B cell (primary cell): ENCODE data around the gene ARHGAP15. TPM values are rescaled to one million over a fixed set of nuclear protein-coding genes. Genes with fewer than 3 reads are reported as not detected.

Experiments
- ATAC-seq: fragments of 200-7000 bp; cut with Tn5 transposase; one replicate; pipeline ENCODE4 v1.10.0; 2021; ENCODE audit warnings: low read depth, mild to moderate bottlenecking, moderate number of reproducible peaks, moderate library complexity
- CTCF ChIA-PET: fragments of 350-600 bp; sonication (Branson Sonifier 250); formaldehyde crosslinking; loops from one replicate; lab custom pipeline; 2021; ENCODE audit warnings: antibody characterized with exemption, inconsistent platforms; lab: Charles Lee
- POLR2A ChIA-PET: fragments of 350-600 bp; sonication (Branson Sonifier 250); formaldehyde crosslinking; loops from one replicate; lab custom pipeline; 2021; ENCODE audit warnings: antibody characterized with exemption; lab: Charles Lee
- DNase-seq: peaks from one replicate; pipeline ENCODE4 v3.0.0; 2013
- H2AFZ ChIP-seq: 2 replicates; pipeline ENCODE4 v1.6.1; 2012; ENCODE audit warnings: mild to moderate bottlenecking, low read depth, low read length; ENCODE audit not compliant: insufficient read depth, poor library complexity, severe bottlenecking
- H3K27ac ChIP-seq, 2 donors: 1 replicate in 1 of 2; 2 replicates in 1 of 2; pipeline ENCODE4 v1.5.1; 2012 to 2013; ENCODE audit warnings: low read length in 2 of 2, mild to moderate bottlenecking in 2 of 2, moderate library complexity in 1 of 2
- H3K27me3 ChIP-seq, 4 experiments: fragments of 200-600 bp in 1 of 4; sonication (generic) in 1 of 4; replicated peaks in 1 of 4; 1 replicate in 2 of 4; 2 replicates in 2 of 4; pipeline versions ENCODE4 v1.6.1 to v1.7.0; 2013 to 2016; ENCODE audit warnings: low read length in 3 of 4, mild to moderate bottlenecking in 2 of 4, mixed read lengths in 1 of 4, moderate library complexity in 1 of 4; ENCODE audit not compliant: insufficient read depth in 4 of 4, control insufficient read depth in 3 of 4; ENCODE audit errors: control extremely low read depth in 1 of 4
- H3K36me3 ChIP-seq, 2 experiments: replicated peaks in 1 of 2; 1 replicate in 1 of 2; 2 replicates in 1 of 2; pipeline versions ENCODE4 v1.6.1 to v1.7.1; 2013; ENCODE audit warnings: low read length in 1 of 2; ENCODE audit not compliant: insufficient read depth in 2 of 2, control insufficient read depth in 1 of 2; ENCODE audit errors: control extremely low read depth in 1 of 2, extremely low read depth in 1 of 2
- H3K4me1 ChIP-seq, 2 donors: fragments of 200-600 bp in 1 of 2; sonication (generic) in 1 of 2; 1 replicate in 1 of 2; 2 replicates in 1 of 2; pipeline versions ENCODE4 v1.5.1 to v1.6.1; 2013 to 2017; ENCODE audit warnings: low read length in 2 of 2; ENCODE audit not compliant: control insufficient read depth in 2 of 2, insufficient read depth in 2 of 2
- H3K4me2 ChIP-seq: replicated peaks from 2 replicates; pipeline ENCODE3; 2012; ENCODE audit warnings: mild to moderate bottlenecking, low read depth, low read length; ENCODE audit not compliant: poor library complexity, severe bottlenecking
- H3K4me3 ChIP-seq, 5 experiments: fragments of 200-600 bp in 1 of 5; sonication (generic) in 1 of 5; 1 replicate in 3 of 5; 2 replicates in 2 of 5; pipeline versions ENCODE4 v1.5.1 to v1.7.0; 2011 to 2016; ENCODE audit warnings: low read length in 4 of 5, mild to moderate bottlenecking in 4 of 5, low read depth in 2 of 5, control low read depth in 1 of 5, moderate library complexity in 1 of 5; ENCODE audit not compliant: insufficient read depth in 1 of 5; ENCODE audit errors: control extremely low read depth in 1 of 5, extremely low read depth in 1 of 5
- H3K79me2 ChIP-seq: fragments of 200-600 bp; sonication (generic); one replicate; pipeline ENCODE4 v1.6.0; 2016; ENCODE audit warnings: low read length; ENCODE audit not compliant: control insufficient read depth, insufficient read depth
- H3K9ac ChIP-seq: fragments of 200-600 bp; sonication (generic); 2 replicates; pipeline ENCODE4 v1.6.1; 2017; ENCODE audit warnings: mild to moderate bottlenecking, low read length, moderate library complexity
- H3K9me3 ChIP-seq, 3 donors: one replicate each; pipeline versions ENCODE4 v1.6.1 to v1.7.1; 2013; ENCODE audit warnings: low read length in 2 of 3; ENCODE audit not compliant: control insufficient read depth in 2 of 3, insufficient read depth in 1 of 3; ENCODE audit errors: control extremely low read depth in 1 of 3
- H4K20me1 ChIP-seq: 2 replicates; pipeline ENCODE4 v1.6.0; 2012; ENCODE audit warnings: mild to moderate bottlenecking, low read length; ENCODE audit not compliant: insufficient read depth, control insufficient read depth, poor library complexity, severe bottlenecking
- H3K27ac Mint-ChIP-seq: one replicate; pipeline ENCODE4 v1.8.0; 2021; ENCODE audit warnings: mixed read lengths
- H3K27me3 Mint-ChIP-seq: one replicate; pipeline ENCODE4 v1.8.0; 2021; ENCODE audit warnings: mixed read lengths
- H3K4me1 Mint-ChIP-seq: one replicate; pipeline ENCODE4 v1.8.0; 2021; ENCODE audit warnings: mixed read lengths
- H3K4me3 Mint-ChIP-seq: one replicate; pipeline ENCODE4 v1.8.0; 2021; ENCODE audit warnings: mixed read lengths
- H3K9me3 Mint-ChIP-seq: one replicate; pipeline ENCODE4 v1.8.0; 2022; ENCODE audit warnings: mixed read lengths; ENCODE audit not compliant: insufficient read depth
- EZH2 ChIP-seq: IDR thresholded peaks from 2 replicates; pipeline ENCODE4 v1.6.1; 2012; ENCODE audit warnings: borderline replicate concordance, low read depth, mild to moderate bottlenecking, moderate library complexity, low read length; ENCODE audit not compliant: insufficient read depth, poor library complexity, severe bottlenecking
- WGBS: methylation state at CpG from one replicate; pipeline ENCODE4 v1.1.5; 2013; ENCODE audit warnings: missing lambda C conversion rate; ENCODE audit not compliant: insufficient coverage; 5-methylcytosine and 5-hydroxymethylcytosine counted together
- intact Hi-C: fragments of 100-400 bp; cut with micrococcal nuclease; formaldehyde crosslinking; loops from one replicate; pipeline ENCODE4 v1.10.0; 2022
- polyA plus RNA-seq: library from polyadenylated mRNA; depleted of rRNA; stranded (reverse); fragments of >200 nt; gene quantifications from 2 replicates; pipeline ENCODE4 v1.2.3, GENCODE V29; 2012
- total RNA-seq, 2 donors: library from RNA; stranded (reverse); fragments of 120-200 nt in 1 of 2; gene quantifications; 1 replicate in 1 of 2; 2 replicates in 1 of 2; pipeline versions ENCODE4 v1.2.3 to v1.2.4, GENCODE V29; 2013 to 2022
- TF ChIP-seq, protein P1 (sequence below): fragments of 200-600 bp; IDR thresholded peaks from one replicate; pipeline ENCODE4 v1.8.0; 2022; ENCODE audit warnings: antibody characterized with exemption, mild to moderate bottlenecking

The ARHGAP15 gene
- total and polyA plus RNA-seq, 2 donors (not counting 1 experiment from before 2014, with no cell fraction given), result 58.6 to 187 TPM

DNA sequence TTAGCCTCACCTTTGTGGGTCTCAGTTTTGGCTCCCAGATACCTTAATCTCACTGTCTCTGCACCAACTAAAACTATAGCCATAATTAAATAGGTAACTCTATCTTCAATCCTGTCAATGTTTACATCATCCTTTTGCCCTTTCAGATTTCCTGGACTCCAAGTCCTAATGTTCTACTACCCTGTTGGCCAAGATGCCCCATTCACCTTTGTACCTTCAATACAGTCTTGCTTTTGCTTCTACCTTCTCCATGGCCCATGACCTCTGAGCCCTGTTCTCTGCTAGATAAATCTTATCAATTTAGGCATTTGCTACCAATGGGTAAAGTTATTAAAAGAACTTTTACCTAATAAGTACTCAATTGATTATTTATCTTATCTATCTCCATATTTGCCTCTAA is 635.5 kb downstream of the ARHGAP15 start:
- no peaks in the 10 kb centered on the region for H3K27me3 ChIP-seq
- ATAC-seq, result no peak
- H3K4me3 Mint-ChIP-seq, result no peak overlapping the region
- no peak overlapping the region for H3K27ac Mint-ChIP-seq
- no peak overlapping the region for H2AFZ ChIP-seq
- H3K36me3 ChIP-seq, result peaks cover 1 to 30% of the 10 kb centered on the region in 2 experiments
- TF ChIP-seq EZH2, result no peak
- TF ChIP-seq, protein P1, sequence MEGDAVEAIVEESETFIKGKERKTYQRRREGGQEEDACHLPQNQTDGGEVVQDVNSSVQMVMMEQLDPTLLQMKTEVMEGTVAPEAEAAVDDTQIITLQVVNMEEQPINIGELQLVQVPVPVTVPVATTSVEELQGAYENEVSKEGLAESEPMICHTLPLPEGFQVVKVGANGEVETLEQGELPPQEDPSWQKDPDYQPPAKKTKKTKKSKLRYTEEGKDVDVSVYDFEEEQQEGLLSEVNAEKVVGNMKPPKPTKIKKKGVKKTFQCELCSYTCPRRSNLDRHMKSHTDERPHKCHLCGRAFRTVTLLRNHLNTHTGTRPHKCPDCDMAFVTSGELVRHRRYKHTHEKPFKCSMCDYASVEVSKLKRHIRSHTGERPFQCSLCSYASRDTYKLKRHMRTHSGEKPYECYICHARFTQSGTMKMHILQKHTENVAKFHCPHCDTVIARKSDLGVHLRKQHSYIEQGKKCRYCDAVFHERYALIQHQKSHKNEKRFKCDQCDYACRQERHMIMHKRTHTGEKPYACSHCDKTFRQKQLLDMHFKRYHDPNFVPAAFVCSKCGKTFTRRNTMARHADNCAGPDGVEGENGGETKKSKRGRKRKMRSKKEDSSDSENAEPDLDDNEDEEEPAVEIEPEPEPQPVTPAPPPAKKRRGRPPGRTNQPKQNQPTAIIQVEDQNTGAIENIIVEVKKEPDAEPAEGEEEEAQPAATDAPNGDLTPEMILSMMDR, result no peak
- no peak overlapping the region for H3K27ac ChIP-seq
- no peak for DNase-seq
- intact Hi-C loops, result no loop called here
- ChIA-PET POLR2A (no interaction called here), CTCF (no interaction called here)
- no peak overlapping the region for H3K4me2 ChIP-seq
- no peak overlapping the region for H3K9ac ChIP-seq
- H3K27me3 Mint-ChIP-seq, result no peaks in the 10 kb centered on the region
- no peaks in the 10 kb centered on the region for H3K9me3 Mint-ChIP-seq
- H3K9me3 ChIP-seq, result no peaks in the 10 kb centered on the region
- H3K4me3 ChIP-seq, result no peak overlapping the region
- H3K79me2 ChIP-seq, result no peaks in the 10 kb centered on the region
- no peaks in the 10 kb centered on the region for H4K20me1 ChIP-seq
- no peaks in the 10 kb centered on the region for H3K4me1 Mint-ChIP-seq
- H3K4me1 ChIP-seq, result no peaks in the 10 kb centered on the region

DNA sequence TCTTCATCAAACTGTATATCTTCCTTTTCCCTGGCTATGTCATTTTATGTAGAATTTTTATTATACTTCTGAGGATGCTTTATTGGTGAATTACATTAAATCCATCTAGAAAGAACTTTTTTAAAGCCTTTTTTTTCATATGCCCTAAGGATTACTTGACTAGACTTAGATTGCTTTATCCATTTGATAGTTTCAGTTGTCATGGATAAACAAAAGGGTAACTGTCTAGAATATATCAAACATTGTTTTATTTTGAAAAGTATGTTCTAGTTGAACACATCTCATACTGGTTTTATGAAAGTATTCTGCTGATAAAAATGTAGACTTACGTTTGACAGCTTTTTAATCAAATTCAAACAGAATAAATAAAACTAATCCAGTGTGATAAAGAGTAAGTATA is 639.8 kb downstream of the ARHGAP15 start:
- ChIA-PET CTCF (no interaction called here), POLR2A (no interaction called here)
- Histone ChIP-seq H3K9me3 (no peaks in the 10 kb centered on the region), H3K4me3 (no peak overlapping the region), H3K79me2 (no peaks in the 10 kb centered on the region), H3K4me1 (no peaks in the 10 kb centered on the region), H2AFZ (no peak overlapping the region), H3K27me3 (no peaks in the 10 kb centered on the region), H4K20me1 (no peaks in the 10 kb centered on the region), H3K9ac (no peak overlapping the region), H3K27ac (no peak overlapping the region), H3K4me2 (no peak overlapping the region), H3K36me3 (peaks cover 3 to 30% of the 10 kb centered on the region in 2 experiments)
- H3K9me3 Mint-ChIP-seq, result no peaks in the 10 kb centered on the region
- no peaks in the 10 kb centered on the region for H3K4me1 Mint-ChIP-seq
- DNase-seq (no peak), ATAC-seq (no peak)
- intact Hi-C loops, result no loop called here
- no peak overlapping the region for H3K4me3 Mint-ChIP-seq
- H3K27me3 Mint-ChIP-seq, result no peaks in the 10 kb centered on the region
- H3K27ac Mint-ChIP-seq, result no peak overlapping the region
- no CpG with 5 or more reads among the region's 1 CpG for WGBS
- no peak for TF ChIP-seq EZH2
- TF ChIP-seq, protein P1, result no peak
